Measurements from ENCODE around the gene ARHGEF17.
A peak's percentile ranks its signal among the peaks of the same experiment; 100 is the strongest.

The ARHGEF17 gene

DNA sequence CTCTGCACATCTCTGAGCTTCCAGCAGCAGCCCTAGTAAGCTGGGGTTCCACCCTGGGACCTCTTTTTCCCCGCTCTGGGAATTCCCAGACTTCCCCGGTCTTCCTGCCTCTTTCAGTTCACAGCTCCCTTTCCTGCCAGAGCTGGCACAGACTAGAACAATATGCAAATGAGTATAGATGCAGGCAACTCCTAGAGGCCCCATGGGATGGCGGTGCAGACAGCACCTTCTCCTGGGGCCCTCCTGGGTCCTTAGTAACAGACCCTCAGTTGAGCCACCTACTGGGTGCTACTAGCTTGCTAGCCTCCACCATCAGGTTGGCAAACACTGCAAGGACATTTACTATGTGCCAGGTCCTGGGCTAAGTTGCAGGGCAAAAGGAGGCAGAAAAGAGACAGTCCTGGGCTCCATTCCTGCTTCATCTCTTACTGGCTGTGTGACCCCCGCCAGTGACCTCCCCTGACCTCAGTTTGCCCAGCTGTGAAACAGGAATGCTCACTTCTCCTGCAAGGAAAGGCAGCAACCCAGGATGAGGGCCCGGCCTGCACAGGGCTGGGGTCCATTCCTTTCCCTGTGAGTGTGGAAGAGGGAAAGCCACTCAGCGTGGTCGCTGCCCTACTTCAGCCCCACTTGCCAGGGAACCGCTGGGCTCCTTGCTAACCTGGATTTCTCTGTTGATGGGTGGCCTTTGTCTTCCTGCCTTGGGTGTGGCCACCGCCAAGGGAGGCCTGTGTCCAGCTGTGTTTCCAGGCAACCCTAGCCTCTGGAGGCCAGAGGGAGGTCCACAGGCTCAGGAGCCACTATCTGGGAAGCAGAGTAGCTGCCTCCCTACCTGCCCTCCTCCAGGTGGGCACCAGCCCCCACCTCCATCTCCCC, 75.4 kb downstream of the ARHGEF17 start:
- DNase-seq = peak; percentile 58

DNA sequence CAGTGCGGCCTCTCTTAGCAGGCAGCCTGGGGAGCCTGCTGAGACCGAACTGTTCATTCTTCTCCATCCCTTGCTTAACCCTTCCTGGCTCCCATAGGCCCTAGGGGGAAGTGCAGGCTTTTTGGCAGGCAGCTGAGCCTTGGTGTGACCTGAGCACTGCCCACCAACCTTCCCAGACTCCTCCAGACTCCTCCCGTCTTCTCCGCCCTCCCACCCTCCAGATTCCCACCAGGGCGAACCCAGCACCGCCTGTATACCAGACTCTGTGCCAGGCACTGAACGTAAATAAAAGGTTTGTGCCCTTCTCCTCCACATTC, 76.0 kb downstream of the ARHGEF17 start:
- no peak for DNase-seq

DNA sequence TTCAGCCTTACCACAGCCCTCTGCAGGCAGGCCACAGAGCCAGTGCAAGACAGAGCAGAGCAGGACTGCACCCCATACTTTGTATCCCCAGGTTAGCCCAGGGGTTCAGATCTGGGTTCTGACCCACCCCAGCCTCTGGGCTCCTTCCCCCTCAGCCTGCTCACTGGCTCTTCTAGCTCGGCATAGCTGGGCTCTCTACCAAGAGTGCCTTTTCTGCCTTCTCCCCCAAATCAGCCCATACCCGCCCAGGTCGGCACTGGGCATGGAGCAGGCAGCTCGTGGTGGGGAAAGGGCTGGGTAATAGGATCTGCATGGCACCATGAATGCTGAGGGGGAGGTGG, 76.4 kb downstream of the ARHGEF17 start:
- no peak for DNase-seq

DNA sequence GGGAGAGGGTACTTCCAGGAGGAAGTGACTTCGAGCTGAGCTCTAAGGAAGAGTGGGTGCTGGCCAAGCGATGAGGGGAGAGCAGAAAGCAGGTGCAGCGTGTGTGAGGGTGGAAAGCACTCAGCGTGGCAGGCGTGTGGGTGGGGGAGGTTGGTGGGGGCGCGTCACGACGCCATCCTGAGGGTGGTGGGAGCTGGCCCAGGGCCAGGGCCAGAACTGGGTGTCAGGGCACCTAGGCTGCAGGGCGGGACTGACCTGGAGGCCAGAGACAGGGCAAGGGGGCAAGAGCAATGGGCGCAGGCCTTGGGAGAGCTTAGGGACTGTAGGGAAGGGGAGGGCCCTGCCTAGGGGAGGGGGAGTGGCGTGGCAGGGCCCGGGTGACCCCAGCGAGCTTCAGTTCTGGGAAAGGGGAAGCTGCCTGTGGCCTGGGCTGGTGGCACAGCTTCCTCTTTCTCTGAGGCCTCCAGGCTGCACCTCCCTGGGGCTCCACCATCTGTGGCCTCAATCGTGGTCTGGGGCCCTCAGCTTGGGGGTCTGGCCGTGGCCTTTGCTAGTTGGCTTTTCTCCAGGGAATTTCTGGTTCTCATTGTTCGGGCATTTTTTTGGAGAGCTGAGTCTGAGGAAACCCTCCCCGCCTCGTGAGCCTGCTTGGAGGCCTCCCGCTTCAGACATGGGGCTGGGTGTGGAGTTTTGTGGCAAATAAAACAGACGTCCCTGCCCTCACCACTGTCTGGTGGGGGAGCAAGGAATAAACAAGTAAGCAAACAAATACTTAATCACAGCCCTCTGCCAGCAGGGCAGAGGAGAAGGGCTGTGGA, 77.0 kb downstream of the ARHGEF17 start:
- DNase-seq = no peak

DNA sequence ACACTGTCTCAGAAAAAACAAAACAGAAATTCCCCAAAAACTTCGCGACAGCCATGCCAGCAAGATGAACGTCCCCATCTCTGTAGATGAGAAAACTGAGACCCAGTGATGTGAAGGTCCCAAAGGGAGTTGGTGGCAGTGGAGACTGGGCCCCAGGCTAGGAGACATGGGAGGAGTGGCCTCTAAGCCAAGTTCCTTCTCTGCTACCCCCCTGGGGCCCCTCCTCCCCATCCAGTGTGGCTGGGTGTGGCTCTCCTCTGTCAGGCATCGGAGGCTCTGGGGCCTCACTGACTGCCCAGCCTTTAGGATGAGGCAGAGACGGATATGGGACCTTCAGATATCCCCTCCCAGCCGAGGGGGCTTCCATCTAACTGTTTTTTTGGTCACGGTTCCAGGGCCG, 77.9 kb downstream of the ARHGEF17 start:
- DNase-seq = no peak

DNA sequence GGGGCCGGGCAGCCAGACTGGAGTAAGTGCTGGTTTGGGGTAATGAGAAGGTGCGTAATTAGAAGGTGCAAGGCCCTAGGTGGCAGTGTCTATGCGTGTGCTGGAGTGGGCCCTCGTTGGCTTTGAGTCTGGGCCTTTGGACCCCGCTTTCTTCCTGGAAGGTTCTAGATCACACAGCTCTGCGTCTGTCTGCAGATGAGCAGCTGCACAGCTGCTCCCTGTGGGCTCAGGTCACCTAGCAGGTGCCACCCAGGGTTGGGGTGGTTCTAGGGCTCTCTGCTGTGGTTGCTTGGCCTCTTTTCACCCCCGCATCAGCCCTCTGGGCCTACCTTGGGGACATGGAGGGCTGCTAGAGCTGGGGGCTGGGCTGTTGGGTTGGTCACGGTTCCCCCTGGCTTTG, 78.5 kb downstream of the ARHGEF17 start:
- no peak for DNase-seq

DNA sequence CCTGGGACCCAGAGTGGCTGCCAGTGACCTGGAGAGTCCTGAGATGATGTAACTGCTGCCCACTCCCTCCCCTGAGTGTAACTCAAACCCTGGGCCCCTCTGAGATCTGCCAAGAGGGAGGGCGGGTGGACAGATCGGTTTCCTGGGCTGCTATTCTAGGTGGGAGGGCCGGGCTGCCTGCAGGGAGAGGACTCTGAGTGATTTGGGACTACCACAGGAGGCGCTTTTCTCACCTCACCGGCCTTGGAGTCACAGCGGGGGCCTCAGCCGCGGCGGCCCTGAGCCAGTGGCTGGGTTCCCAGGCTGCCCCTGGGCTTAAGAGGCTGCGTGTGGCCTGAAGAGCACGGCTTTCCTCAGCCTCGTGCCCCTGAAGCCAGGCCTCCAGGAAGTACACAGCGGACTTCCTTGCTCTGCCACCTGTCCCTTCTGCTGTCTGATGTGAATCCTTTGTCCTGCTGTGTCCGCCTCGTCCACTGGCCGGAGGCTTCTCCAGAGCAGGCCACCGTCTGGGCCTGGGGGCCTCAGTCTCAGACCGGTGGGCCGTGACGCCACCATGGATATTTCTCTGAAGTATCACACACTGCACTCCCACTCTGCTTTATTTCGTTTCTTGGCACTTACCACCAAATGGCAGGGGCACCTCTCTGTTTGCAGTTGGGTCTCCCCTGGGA, 79.7 kb downstream of the ARHGEF17 start:
- DNase-seq = no peak

DNA sequence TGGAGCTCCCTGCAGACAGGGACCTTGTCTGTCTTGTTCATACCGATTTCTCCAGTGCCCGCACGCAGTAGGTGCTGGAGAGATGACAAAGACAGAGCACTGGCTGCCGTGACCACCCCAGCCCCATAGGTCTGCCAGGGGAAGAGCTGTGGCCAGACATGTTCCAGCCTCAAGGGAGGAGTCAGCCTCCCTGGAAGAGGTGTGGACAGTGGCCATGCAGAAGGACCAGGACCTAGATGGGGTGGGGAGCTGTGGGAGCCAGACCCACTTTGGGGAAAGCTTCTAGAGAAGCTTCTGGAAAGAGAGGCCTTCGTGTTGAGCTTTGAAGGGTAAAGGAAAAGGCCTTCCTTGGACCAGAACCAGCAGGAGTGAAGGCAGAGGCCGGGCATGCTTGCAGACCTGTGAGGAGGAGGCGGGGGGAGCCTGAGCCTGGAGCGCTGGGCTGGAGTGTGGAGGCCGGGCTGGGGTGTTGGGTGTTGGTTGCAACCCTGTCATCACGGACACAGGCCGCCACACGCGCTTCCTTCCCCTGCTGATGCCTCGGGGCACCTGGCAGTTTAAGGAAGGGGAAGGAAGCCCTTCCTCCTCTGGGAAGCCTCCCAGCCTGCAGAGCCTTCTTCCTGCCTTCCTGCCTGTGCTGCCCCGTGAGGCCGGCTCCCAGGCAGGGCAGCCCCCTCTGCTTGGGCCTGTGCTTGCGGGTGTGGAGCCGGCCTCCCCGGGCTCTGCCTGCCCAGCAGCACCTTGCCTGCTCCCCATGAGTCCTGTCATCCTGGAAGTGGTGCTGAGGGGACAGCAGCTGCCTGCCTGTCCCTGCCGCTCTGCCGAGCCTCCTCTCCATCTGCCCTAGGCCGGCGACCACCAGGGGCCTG, 80.4 kb downstream of the ARHGEF17 start:
- no peak for DNase-seq

DNA sequence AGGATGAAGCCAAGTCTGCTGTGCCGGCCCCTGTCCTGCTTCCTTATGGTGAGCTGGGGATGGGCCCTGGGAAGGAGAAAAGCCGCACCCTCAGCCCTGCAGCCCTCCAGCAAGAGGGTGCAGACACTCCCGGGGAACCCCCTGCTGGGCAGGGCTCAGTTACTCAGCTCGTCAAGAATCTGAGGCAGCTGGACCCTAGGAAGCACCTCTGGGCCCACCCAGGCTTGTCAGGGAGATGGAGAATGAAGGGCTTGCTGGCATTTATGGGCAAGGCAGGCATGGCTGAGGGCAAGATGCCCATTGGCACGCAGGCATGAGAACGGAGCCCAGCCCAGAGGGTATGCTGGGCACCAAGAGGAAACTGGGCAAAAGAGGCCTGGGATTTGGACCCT, 81.1 kb downstream of the ARHGEF17 start:
- no peak for DNase-seq

DNA sequence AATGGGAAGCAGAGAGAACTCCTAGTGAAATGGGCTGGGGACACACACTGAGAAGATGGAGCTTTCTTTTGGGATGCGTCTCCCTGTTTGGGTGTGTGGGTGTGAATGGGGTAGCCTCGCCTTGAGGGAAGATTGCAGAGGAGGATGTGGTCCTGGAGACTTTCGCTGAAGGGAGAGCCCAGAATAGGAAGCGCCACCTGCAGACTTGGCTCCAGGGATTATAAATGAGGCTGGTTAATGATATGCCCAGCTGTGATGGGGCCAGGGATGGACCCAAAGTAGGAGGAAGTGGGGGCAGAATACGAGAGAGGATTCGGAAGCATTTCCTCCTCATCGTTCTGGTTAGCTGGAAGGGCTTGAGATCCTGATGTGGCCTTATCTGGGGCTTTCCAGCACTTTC, 81.8 kb downstream of the ARHGEF17 start:
- DNase-seq = no peak

DNA sequence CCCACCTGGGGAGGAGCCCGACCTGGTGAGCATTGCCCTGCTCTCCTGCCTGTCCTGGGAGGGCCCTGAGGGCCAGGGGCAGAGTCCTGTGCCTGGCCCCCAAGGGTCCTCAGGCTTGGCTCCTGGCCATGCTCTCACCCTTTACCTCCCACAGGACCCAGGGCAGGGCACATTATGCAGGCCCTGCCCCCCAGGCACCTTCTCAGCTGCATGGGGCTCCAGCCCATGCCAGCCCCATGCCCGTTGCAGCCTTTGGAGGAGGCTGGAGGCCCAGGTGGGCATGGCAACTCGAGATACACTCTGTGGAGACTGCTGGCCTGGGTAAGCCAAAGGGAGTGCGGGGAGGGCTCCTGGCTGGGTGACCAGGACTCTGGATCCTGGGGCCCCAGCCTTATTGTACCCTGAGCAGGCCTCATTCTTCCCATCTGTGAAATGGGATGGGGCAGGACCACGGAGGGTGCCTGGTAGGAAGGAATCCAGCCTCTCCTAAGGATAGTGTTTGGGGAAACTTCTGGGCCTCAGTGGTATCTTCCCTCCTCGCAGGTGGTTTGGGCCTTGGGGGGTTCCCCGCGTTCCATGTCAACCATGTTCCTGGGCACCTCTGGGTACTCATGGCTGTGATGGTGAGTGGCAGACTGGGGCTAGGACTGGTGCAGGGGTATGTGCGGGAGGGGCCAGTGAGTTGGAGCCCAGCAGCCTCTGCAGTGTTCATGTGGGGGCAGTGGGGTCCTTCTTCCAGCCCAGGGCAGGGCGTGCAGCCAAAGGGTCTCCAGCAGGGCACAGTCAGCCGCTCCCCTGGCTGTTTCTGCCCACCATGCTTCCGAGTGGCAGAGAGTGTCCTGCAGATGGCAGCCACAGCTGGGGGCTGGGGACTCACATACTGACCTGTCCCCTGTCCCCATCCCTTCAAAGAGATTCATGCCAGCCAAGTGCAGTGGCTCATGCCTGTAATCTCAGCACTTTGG, 82.8 kb downstream of the ARHGEF17 start:
- no peak for DNase-seq

DNA sequence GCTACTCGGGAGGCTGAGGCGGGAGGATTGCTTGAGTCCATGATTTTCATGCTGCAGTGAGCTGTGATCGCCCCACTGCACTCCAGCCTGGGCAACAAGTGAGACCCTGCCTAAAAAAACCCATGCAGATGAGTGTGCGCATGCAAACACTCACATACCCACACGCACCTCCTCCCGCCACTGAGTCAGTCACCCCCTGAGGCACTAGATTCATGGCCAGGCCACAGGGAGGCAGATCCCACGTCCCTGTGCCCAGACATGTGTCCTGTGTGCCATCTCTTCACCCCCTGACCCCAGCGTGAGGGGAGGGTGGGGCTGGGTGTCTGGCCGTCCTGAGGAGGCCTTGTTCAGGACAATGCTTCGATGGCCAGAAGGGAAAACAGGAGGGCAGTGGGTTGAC, 83.6 kb downstream of the ARHGEF17 start:
- DNase-seq = no peak

DNA sequence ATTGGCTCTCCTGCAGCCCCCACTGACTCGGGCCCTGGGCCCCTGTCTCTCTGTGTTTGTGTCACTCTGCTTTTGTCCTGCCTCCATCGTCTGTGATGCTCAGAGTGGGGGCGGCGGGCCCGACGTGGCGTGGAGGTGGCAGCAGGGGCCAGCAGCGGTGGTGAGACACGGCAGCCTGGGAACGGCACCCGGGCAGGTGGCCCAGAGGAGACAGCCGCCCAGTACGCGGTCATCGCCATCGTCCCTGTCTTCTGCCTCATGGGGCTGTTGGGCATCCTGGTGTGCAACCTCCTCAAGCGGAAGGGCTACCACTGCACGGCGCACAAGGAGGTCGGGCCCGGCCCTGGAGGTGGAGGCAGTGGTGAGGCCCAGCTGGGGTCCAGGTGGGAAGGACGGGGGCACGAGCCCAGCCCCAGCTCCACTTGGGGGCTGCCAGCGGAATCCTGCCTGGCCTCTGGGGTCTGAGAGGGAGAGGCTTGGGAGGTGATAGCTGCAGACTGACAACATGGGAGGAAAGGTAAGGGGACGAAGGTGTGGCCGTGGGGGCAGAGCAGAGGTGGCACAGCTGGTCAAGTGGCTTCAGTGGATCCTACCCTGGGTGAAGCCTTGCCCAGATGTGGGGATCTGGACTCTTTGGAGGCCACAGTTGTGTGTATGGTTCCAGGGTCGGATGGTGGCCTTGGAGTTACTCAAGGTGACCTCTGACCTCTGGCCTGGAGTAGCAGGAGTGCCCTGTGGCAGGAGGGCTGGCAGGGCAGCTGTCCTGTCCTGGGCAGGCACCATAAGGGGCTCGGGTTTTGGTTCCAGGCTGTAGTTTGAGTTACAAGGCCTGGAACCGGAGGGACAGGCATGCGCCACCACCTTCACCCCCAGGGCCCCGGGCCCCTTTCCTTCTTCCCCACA, 84.3 kb downstream of the ARHGEF17 start:
- no peak for DNase-seq

DNA sequence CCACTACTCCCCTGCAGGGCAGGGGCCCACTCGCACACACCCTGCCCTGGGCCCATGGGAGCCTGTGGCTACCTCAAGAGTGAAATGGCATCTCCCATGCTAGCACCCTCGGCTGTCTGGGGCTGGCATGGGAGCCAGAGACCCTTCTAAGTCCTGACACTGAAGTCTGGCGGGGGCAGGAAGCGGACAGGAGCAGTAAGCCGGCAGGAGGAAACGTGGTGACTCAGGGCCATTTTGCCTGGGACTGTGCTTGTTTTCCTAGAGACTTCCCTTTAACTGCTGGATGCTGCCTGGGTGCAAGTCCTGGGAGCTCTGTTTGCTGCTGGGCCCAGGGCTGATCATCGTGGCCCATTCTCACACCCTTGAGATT, 84.9 kb downstream of the ARHGEF17 start:
- no peak for DNase-seq

DNA sequence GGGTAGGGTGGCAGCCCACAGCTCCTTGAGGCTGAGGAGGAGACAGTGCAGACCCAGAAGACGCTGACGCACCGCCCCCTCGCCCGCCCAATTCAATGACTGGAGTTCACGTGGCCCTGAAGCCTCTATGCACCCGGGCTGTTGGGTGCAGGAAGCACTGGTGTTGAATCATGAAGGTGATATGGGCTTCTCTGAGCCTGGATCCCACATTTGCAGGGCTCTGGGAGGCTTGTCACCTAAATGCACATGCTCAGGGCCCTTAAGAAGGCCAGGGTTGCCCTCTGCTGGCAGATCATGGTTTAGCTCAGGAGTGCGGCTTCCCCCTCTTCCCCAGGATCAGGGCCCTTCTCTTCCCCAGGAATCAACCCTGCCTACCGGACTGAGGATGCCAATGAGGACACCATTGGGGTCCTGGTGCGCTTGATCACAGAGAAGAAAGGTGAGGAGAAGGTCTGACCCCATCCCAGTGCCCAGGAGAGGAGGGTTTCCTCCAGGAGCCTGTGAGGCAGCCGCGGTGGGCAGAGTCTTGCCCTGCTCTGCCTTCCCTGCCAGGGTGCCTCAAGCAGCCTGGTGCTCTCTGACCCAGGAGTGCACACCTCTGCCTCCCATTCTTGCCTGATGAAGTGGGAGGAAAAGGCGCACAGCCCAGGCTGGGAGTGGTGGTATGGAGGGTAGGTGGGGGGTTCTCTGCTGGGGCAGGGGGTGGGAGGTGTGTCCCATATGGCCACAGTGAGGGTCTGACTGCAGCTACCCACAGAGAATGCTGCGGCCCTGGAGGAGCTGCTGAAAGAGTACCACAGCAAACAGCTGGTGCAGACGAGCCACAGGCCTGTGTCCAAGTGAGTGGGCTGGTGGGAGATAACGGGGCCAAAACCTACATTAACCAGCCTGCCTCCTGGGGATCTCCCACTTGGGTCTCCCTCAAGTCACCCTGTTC, 85.7 kb downstream of the ARHGEF17 start:
- peak; percentile 67 for DNase-seq

DNA sequence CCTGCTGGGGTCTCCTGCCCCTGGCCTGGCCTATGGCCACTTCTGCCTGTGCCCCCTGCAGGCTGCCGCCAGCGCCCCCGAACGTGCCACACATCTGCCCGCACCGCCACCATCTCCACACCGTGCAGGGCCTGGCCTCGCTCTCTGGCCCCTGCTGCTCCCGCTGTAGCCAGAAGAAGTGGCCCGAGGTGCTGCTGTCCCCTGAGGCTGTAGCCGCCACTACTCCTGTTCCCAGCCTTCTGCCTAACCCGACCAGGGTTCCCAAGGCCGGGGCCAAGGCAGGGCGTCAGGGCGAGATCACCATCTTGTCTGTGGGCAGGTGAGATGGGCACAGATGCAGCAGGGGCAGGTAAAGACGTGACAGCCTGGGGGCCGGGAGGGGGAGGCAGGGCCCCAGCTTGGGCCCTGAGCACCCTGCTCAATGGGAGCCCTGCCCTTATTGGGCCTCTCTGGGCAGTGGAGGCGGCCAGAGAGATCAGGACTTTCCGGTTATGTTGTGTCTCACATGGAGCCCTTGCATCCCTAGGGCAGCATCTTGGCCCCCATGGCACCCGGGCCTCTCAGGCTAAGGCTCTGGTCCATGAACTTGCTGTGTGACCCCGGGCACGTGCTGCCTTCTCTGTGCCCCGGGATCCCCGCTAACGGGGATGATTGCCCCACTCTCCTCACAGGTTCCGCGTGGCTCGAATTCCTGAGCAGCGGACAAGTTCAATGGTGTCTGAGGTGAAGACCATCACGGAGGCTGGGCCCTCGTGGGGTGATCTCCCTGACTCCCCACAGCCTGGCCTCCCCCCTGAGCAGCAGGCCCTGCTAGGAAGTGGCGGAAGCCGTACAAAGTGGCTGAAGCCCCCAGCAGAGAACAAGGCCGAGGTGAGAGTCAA, 86.6 kb downstream of the ARHGEF17 start:
- DNase-seq = no peak

DNA sequence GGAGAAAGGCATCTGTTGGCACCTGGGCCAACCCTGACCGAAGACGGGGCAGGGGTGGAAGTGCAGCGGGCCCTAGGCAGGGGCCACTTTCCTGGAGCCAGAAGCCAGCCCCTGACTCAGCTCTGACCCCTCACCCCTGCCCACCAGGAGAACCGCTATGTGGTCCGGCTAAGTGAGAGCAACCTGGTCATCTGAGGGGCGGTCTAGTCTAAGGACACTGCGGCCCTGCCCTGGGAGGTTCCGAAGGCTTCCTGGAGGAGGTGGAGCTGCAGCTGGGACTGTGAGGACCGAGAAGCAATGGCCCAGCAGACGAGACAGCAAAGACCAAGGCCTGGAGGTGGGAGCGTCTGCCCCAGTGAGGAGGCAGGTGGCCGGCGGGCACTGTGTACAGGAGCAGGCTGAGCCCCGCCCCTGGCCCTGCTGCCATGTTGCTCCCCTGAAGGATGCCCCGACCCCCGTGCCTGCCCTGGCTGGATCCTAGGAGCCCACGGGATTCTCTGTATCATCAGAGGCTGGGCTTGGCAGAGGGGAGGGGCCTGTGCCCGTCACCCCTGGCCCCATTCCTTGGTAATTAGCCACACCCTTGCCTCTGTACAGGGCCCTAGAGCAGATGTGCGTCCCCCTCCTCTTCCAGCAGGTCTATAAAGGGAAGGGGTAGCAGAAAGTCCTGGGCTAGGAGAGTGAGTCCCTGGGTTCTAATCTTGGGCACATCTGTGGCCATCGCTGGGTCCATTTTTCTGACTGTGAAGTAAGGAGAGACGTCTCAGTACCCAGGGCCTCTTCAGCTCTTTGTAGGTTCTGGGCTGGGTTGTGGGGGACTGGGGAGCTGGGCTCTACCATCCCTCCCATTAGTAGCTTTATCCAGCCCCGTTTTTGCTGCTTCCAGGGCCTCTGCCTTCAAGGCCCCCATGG, 87.5 kb downstream of the ARHGEF17 start:
- DNase-seq = no peak

Data from NCI-H146 (cell line).